LNCaP clone FGC (cell line): ENCODE data around the gene PTPRM.

Source experiments
- DNase-seq: peaks from one replicate; pipeline ENCODE4 v3.0.0-alpha.2; 2011; ENCODE audit warnings: low read depth
- H3K4me3 ChIP-seq: 2 replicates; pipeline ENCODE4 v1.5.1; 2011; ENCODE audit warnings: mild to moderate bottlenecking, low read depth, low read length, control low read depth
- CTCF ChIP-seq: IDR thresholded peaks from 2 replicates; pipeline ENCODE4 v1.5.1; 2012; ENCODE audit warnings: mild to moderate bottlenecking; ENCODE audit not compliant: control insufficient read depth, insufficient read depth; ENCODE audit errors: extremely low read depth

The PTPRM gene

GRCh38 chr18:7749008-7749405 is 181.9 kb downstream of the PTPRM start:
- no peak for TF ChIP-seq CTCF
- DNase-seq: no peak
- H3K4me3 ChIP-seq: no peak overlapping the region

- no peak for DNase-seq
- no peak for TF ChIP-seq CTCF
- no peak overlapping the region for H3K4me3 ChIP-seq
Measured at GRCh38 chr18:7749510-7749981, 182.4 kb downstream of the PTPRM start.

GRCh38 chr18:7750095-7750663 is 183.1 kb downstream of the PTPRM start:
- TF ChIP-seq CTCF: no peak
- H3K4me3 ChIP-seq: no peak overlapping the region
- DNase-seq: no peak

- H3K4me3 ChIP-seq: no peak overlapping the region
- no peak for TF ChIP-seq CTCF
- DNase-seq: no peak
Measured at GRCh38 chr18:7750966-7751365, 183.8 kb downstream of the PTPRM start.

- no peak for TF ChIP-seq CTCF
- H3K4me3 ChIP-seq: no peak overlapping the region
- no peak for DNase-seq
Measured at GRCh38 chr18:7754258-7754657, 187.1 kb downstream of the PTPRM start.

- DNase-seq: peak; percentile 50
- 0 out of 2 replicates have a peak overlapping the region, but pooled peaks have one; percentile 4 for H3K4me3 ChIP-seq
- TF ChIP-seq CTCF: no peak
Measured at GRCh38 chr18:7754725-7755181, 187.6 kb downstream of the PTPRM start.
